ENCODE measurements around the gene BCAN. TPM values are rescaled to one million over a fixed set of nuclear protein-coding genes. Genes with fewer than 3 reads are reported as not detected.

Gene BCAN
- total RNA-seq, 1 donor, result not detected

GRCh38 chr1:156660752-156661112 is 18.8 kb downstream of the BCAN start:
- peak overlapping the region; percentile 33 for H3K4me3 ChIP-seq (ENCODE audit: low read depth, low read length)
- no peak for DNase-seq (ENCODE audit: low read depth)

GRCh38 chr1:156662005-156662799 is 20.3 kb downstream of the BCAN start:
- no peak overlapping the region for H3K4me3 ChIP-seq (ENCODE audit: low read depth, low read length)
- TF ChIP-seq CTCF (IDR thresholded peaks at IDR 0.05; ENCODE audit: insufficient read depth, low read length), result no peak
- no peak for DNase-seq (ENCODE audit: low read depth)

More at GRCh38 chr1:156660752-156661112, 18.8 kb downstream of the BCAN start:
- TF ChIP-seq CTCF (IDR thresholded peaks at IDR 0.05; ENCODE audit: insufficient read depth, low read length), result no peak

- no peak overlapping the region for H3K4me3 ChIP-seq (ENCODE audit: low read depth, low read length)
- DNase-seq (ENCODE audit: low read depth), result no peak
- TF ChIP-seq CTCF (IDR thresholded peaks at IDR 0.05; ENCODE audit: insufficient read depth, low read length), result no peak
Measured at GRCh38 chr1:156662800-156663055, 20.8 kb downstream of the BCAN start.

GRCh38 chr1:156663178-156663577 is 21.3 kb downstream of the BCAN start:
- no peak for TF ChIP-seq CTCF (IDR thresholded peaks at IDR 0.05; ENCODE audit: insufficient read depth, low read length)
- no peak overlapping the region for H3K4me3 ChIP-seq (ENCODE audit: low read depth, low read length)
- DNase-seq (ENCODE audit: low read depth), result peak; percentile 62

GRCh38 chr1:156664046-156664766 is 22.3 kb downstream of the BCAN start:
- no peak overlapping the region for H3K4me3 ChIP-seq (ENCODE audit: low read depth, low read length)
- DNase-seq (ENCODE audit: low read depth), result no peak
- no peak for TF ChIP-seq CTCF (IDR thresholded peaks at IDR 0.05; ENCODE audit: insufficient read depth, low read length)

- TF ChIP-seq CTCF (IDR thresholded peaks at IDR 0.05; ENCODE audit: insufficient read depth, low read length), result no peak
- DNase-seq (ENCODE audit: low read depth), result no peak
- no peak overlapping the region for H3K4me3 ChIP-seq (ENCODE audit: low read depth, low read length)
Measured at GRCh38 chr1:156664767-156665411, 23.0 kb downstream of the BCAN start.
